Liver (tissue), 9 donors: Measurements from ENCODE around the gene BRWD1. TPM values are rescaled to one million over a fixed set of nuclear protein-coding genes. Genes with fewer than 3 reads are reported as not detected.

Source experiments
- DNase-seq: peaks from one replicate; pipeline ENCODE4 v3.0.0-alpha.2; 2017; ENCODE audit warnings: low spot score
- H3K27ac ChIP-seq, 2 donors: one replicate each; pipeline ENCODE4 v1.7.0; 2013; ENCODE audit warnings: inconsistent platforms in 2 of 2, low read length in 2 of 2, control low read depth in 1 of 2, low read depth in 1 of 2, mild to moderate bottlenecking in 1 of 2
- H3K27me3 ChIP-seq, 4 donors: one replicate each; pipeline versions ENCODE4 v1.6.1 to v1.7.0; 2013; ENCODE audit warnings: low read length in 3 of 4, inconsistent platforms in 1 of 4, mild to moderate bottlenecking in 1 of 4, moderate library complexity in 1 of 4; ENCODE audit not compliant: control insufficient read depth in 4 of 4, insufficient read depth in 4 of 4
- H3K36me3 ChIP-seq, 4 donors: one replicate each; pipeline versions ENCODE4 v1.6.1 to v1.7.0; 2013; ENCODE audit warnings: low read length in 3 of 4, mild to moderate bottlenecking in 3 of 4, low read depth in 1 of 4, moderate library complexity in 1 of 4; ENCODE audit not compliant: control insufficient read depth in 4 of 4, insufficient read depth in 3 of 4
- H3K4me1 ChIP-seq, 4 donors: one replicate each; pipeline versions ENCODE4 v1.6.1 to v1.7.0; 2013; ENCODE audit warnings: low read length in 3 of 4, mild to moderate bottlenecking in 3 of 4, moderate library complexity in 1 of 4; ENCODE audit not compliant: control insufficient read depth in 4 of 4, insufficient read depth in 4 of 4
- H3K4me3 ChIP-seq, 3 donors: one replicate each; pipeline versions ENCODE4 v1.6.1 to v1.7.0; 2013; ENCODE audit warnings: low read length in 3 of 3, control low read depth in 1 of 3, low read depth in 1 of 3, mild to moderate bottlenecking in 1 of 3
- H3K9ac ChIP-seq, 2 donors: one replicate each; pipeline ENCODE4 v1.7.0; 2013; ENCODE audit warnings: low read length in 2 of 2, mild to moderate bottlenecking in 2 of 2, moderate library complexity in 2 of 2, control low read depth in 1 of 2, low read depth in 1 of 2
- H3K9me3 ChIP-seq, 4 donors: one replicate each; pipeline versions ENCODE4 v1.6.1 to v1.7.0; 2013; ENCODE audit warnings: low read length in 3 of 4; ENCODE audit not compliant: control insufficient read depth in 4 of 4
- ATF3 ChIP-seq: IDR thresholded peaks from 2 replicates; pipeline ENCODE4 v1.6.1; 2016; ENCODE audit warnings: antibody characterized with exemption
- CTCF ChIP-seq: fragments of 150-350 bp; IDR thresholded peaks from 2 replicates; pipeline ENCODE4 v1.5.1; 2017; ENCODE audit warnings: improper control_type of control experiment, low read depth, low read length; ENCODE audit not compliant: missing input control
- EGR1 ChIP-seq, 2 donors: IDR thresholded peaks; 2 replicates each; pipeline ENCODE4 v1.6.1; 2016 to 2018; ENCODE audit warnings: antibody characterized with exemption in 2 of 2, low read depth in 2 of 2
- FOXA2 ChIP-seq: IDR thresholded peaks from 2 replicates; pipeline ENCODE4 v1.6.1; 2016; ENCODE audit warnings: antibody characterized with exemption
- GABPA ChIP-seq, 2 donors: IDR thresholded peaks in 1 of 2; conservative IDR thresholded peaks in 1 of 2; 2 replicates each; pipeline ENCODE4 v1.6.1; 2016; ENCODE audit warnings: antibody characterized with exemption in 2 of 2, mild to moderate bottlenecking in 1 of 2, moderate library complexity in 1 of 2
- HNF4A ChIP-seq, 2 donors: conservative IDR thresholded peaks; 2 replicates each; pipeline ENCODE4 v1.6.1; 2016; ENCODE audit warnings: antibody characterized with exemption in 2 of 2, mild to moderate bottlenecking in 2 of 2
- HNF4G ChIP-seq: IDR thresholded peaks from 2 replicates; pipeline ENCODE4 v1.6.1; 2016; ENCODE audit warnings: antibody characterized with exemption
- JUND ChIP-seq, 2 donors: IDR thresholded peaks; 2 replicates each; pipeline ENCODE4 v1.6.1; 2016; ENCODE audit warnings: antibody characterized with exemption in 2 of 2
- MAX ChIP-seq: IDR thresholded peaks from 2 replicates; pipeline ENCODE4 v1.6.1; 2016; ENCODE audit warnings: antibody characterized with exemption
- NR2F2 ChIP-seq: IDR thresholded peaks from 2 replicates; pipeline ENCODE4 v1.6.1; 2016; ENCODE audit warnings: antibody characterized with exemption
- RAD21 ChIP-seq, 2 donors: IDR thresholded peaks; 2 replicates each; pipeline ENCODE4 v1.6.1; 2016; ENCODE audit warnings: antibody characterized with exemption in 2 of 2, mild to moderate bottlenecking in 2 of 2
- REST ChIP-seq: IDR thresholded peaks from 2 replicates; pipeline ENCODE4 v1.6.1; 2016; ENCODE audit warnings: antibody characterized with exemption, mild to moderate bottlenecking
- RXRA ChIP-seq, 2 donors: IDR thresholded peaks; 2 replicates each; pipeline ENCODE4 v1.6.1; 2017 to 2018; ENCODE audit warnings: antibody characterized with exemption in 2 of 2, mild to moderate bottlenecking in 1 of 2
- SP1 ChIP-seq: IDR thresholded peaks from 2 replicates; pipeline ENCODE4 v1.6.1; 2018; ENCODE audit warnings: antibody characterized with exemption, mild to moderate bottlenecking
- TAF1 ChIP-seq: conservative IDR thresholded peaks from 2 replicates; pipeline ENCODE4 v1.6.1; 2016; ENCODE audit warnings: antibody characterized with exemption, mild to moderate bottlenecking
- YY1 ChIP-seq: IDR thresholded peaks from 2 replicates; pipeline ENCODE4 v1.6.1; 2016; ENCODE audit warnings: antibody characterized with exemption, mild to moderate bottlenecking
- ZBTB33 ChIP-seq: IDR thresholded peaks from 2 replicates; pipeline ENCODE4 v1.6.1; 2016; ENCODE audit warnings: antibody characterized with exemption
- WGBS: extraction: QIAGEN DNeasy Blood & Tissue Kit; methylation state at CpG from one replicate; pipeline ENCODE4 v1.1.7; 2013; 5-methylcytosine and 5-hydroxymethylcytosine counted together
- polyA plus RNA-seq, 2 donors: library from polyadenylated mRNA; stranded (reverse) in 1 of 2; unstranded in 1 of 2; fragments of 200-250 nt in 1 of 2; fragments of >200 nt in 1 of 2; fragmentation: Nextera tagmentation in 1 of 2; extraction: Ambion mirVana in 1 of 2; gene quantifications; one replicate each; pipeline versions ENCODE4 v1.2.1 to v1.2.3, GENCODE V29; 2013 to 2015
- total RNA-seq, 2 donors: library from RNA; depleted of rRNA; stranded (reverse); fragments of >200 nt; gene quantifications; one replicate each; pipeline ENCODE4 v1.2.3, GENCODE V29; 2014
- donor health status: healthy.
- donor health status: healthy.
- donor health status: healthy.
- donor health status: healthy.
- donor health status: healthy.

BRWD1 gene
- total and polyA plus RNA-seq, 4 donors, result 5.2 to 56.6 (median 20.9) TPM

DNA sequence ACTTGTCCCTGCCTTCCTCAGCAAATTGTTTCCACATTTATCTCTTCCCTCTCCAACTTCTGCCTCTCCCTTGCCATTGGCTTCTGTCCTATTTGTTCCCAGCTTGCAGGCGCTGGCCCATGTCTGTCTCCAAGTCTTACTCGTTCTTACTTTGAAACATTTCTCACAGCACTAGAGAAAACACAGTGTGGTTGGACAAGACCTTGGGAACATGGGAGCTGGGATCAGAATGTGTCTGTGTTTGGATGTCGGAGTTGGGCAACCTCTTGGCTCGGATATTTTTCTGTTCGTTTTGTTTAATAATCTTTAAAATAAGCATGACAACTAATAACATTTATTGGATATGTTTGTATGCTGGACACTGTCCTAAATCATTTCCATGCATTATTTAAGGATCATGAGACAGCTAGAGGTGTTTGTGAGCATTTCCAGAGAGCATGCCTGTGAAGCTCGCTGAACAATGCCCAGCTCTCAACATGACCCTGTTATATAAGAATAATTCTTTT lies 5.9 kb upstream of the BRWD1 start:
- H3K27me3 ChIP-seq, result no peaks in the 10 kb centered on the region
- no peak overlapping the region for H3K9ac ChIP-seq
- H3K4me3 ChIP-seq, result no peak overlapping the region
- no peaks in the 10 kb centered on the region for H3K36me3 ChIP-seq
- no peak for DNase-seq
- TF ChIP-seq FOXA2, result no peak
- no peak overlapping the region for H3K27ac ChIP-seq
- no peaks in the 10 kb centered on the region for H3K9me3 ChIP-seq
- WGBS, result 70% methylated on average over 6 of the region's 6 CpGs
- H3K4me1 ChIP-seq, result peaks cover 0 to 15% (median 5%) of the 10 kb centered on the region in 4 donors

- TF ChIP-seq NR2F2 (no peak), TAF1 (no peak), ATF3 (no peak), YY1 (no peak), JUND (IDR thresholded peaks at IDR 0.05) (no peak), RXRA (IDR thresholded peaks at IDR 0.05) (no peak), MAX (no peak), FOXA2 (no peak), EGR1 (IDR thresholded peaks at IDR 0.05; ENCODE audit: low read depth in 2 of 2) (no peak), HNF4A (conservative IDR thresholded peaks at IDR 0.05) (no peak), RAD21 (IDR thresholded peaks at IDR 0.05) (no peak), ZBTB33 (no peak), HNF4G (no peak), GABPA (IDR thresholded peaks at IDR 0.05 in 1 of 2, conservative IDR thresholded peaks at IDR 0.05 in 1 of 2) (no peak), SP1 (no peak), REST (no peak), CTCF (no peak)
- no peaks in the 10 kb centered on the region for H3K27me3 ChIP-seq
- no peak overlapping the region for H3K27ac ChIP-seq
- no peak overlapping the region for H3K9ac ChIP-seq
- H3K4me3 ChIP-seq, result no peak overlapping the region
- WGBS, result 89% methylated on average over 8 of the region's 8 CpGs
- no peaks in the 10 kb centered on the region for H3K36me3 ChIP-seq
- peaks cover 0 to 16% (median 6%) of the 10 kb centered on the region in 4 donors for H3K4me1 ChIP-seq
- H3K9me3 ChIP-seq, result no peaks in the 10 kb centered on the region
- no peak for DNase-seq
Measured at GRCh38 chr21:39318091-39318959, 4.9 kb upstream of the BRWD1 start.
